Right cardiac atrium (tissue), 5 donors: ENCODE results near the gene MSL3B.
A peak's percentile ranks its signal among the peaks of the same experiment; 100 is the strongest.
"Not testable (repeated sequence)": the region's sequence is repeated elsewhere in the genome, so short reads cannot be mapped to it uniquely, and the experiment has no call there.

Experiments used
- ATAC-seq, 2 donors: fragments of 200-7000 bp; cut with Tn5 transposase; one replicate each; pipeline versions ENCODE4 v1.8.0 to v1.9.1; 2020; ENCODE audit warnings: moderate library complexity in 2 of 2, mild to moderate bottlenecking in 1 of 2
- DNase-seq, 3 donors: peaks; one replicate each; pipeline ENCODE4 v3.0.0-alpha.2; 2020
- H3K27ac ChIP-seq: one replicate; pipeline ENCODE4 v1.5.1; 2013; ENCODE audit warnings: mild to moderate bottlenecking, low read length, control low read depth, moderate library complexity
- H3K27me3 ChIP-seq: one replicate; pipeline ENCODE4 v1.6.1; 2013; ENCODE audit not compliant: control insufficient read depth, insufficient read depth
- H3K4me1 ChIP-seq: one replicate; pipeline ENCODE4 v1.6.1; 2013; ENCODE audit warnings: low read length; ENCODE audit not compliant: control insufficient read depth, insufficient read depth
- H3K4me3 ChIP-seq: one replicate; pipeline ENCODE4 v1.5.1; 2013; ENCODE audit warnings: low read length, control low read depth
- H3K9me3 ChIP-seq: one replicate; pipeline ENCODE4 v1.6.1; 2013; ENCODE audit warnings: low read length; ENCODE audit not compliant: control insufficient read depth
- WGBS: extraction: QIAGEN DNeasy Blood & Tissue Kit; methylation state at CpG from one replicate; pipeline ENCODE4 v1.1.7; 2013; 5-methylcytosine and 5-hydroxymethylcytosine counted together
- intact Hi-C, 4 donors: fragments of 100-400 bp; cut with DNase I; formaldehyde crosslinking; loops; one replicate each; pipeline versions ENCODE4 v1.11.0 to v1.14.0; 2022 to 2023
- donor health status: healthy with polysubstance abuse.
- donor health status: DM: no; HTN: yes; CAD: no.
- donor health status: DM: no; HTN: no; CAD: no.
- donor health status: DM: no; HTN: yes; CAD: no; lungs with severe emphysema.
- donor health status: DM: yes; HTN: yes; CAD: no.

Gene MSL3B

DNA sequence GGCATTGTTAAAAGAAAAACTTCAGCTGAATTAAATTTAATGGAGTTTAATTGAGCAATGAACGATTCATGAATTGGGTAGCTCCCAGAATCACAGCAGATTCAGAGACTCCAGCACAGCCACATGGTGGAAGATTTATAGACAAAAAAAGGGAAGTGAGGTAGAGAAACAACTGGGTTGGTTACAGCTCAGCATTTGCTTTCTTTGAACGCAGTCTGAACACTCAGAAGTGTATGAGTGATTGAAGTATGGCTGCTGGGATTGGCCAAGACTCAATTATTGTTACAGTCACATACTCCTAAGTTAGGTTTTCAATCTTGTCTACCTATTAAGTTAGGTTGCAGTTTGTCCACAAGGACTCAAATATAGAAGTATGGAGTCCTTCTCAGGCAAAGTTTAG lies 3.9 kb upstream of the MSL3B start:
- intact Hi-C loops, H3K4me3 ChIP-seq, H3K4me1 ChIP-seq, H3K27ac ChIP-seq, H3K9me3 ChIP-seq, ATAC-seq, DNase-seq, H3K27me3 ChIP-seq: not testable (repeated sequence)
- 42% methylated on average over 2 of the region's 2 CpGs for WGBS

DNA sequence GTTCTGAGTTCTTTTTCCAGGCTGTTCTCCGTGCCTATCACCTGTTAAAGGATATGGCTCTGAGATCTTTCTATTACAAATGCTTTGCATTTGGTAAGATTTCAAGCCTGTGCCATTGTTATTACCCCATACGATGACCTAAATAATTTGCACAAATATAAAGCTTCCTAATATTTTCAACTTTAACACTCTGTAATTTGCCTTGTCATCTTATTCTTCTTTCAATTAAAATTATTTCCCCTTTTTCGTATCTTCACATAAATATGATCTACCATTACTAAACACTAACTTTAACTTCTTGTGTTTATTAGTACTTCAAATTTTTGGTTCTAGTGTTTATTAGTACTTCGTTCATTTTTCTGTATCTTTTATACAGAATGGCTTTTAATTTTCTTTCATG lies 3.2 kb upstream of the MSL3B start:
- WGBS, result 60% methylated on average over 4 of the region's 4 CpGs
- no peaks in the 10 kb centered on the region for H3K4me1 ChIP-seq
- intact Hi-C loops, result no loop called here
- no peak overlapping the region for H3K4me3 ChIP-seq
- DNase-seq, result no peak
- H3K27me3 ChIP-seq, result no peaks in the 10 kb centered on the region
- H3K27ac ChIP-seq, result no peak overlapping the region
- ATAC-seq, result no peak
- H3K9me3 ChIP-seq, result no peaks in the 10 kb centered on the region

DNA sequence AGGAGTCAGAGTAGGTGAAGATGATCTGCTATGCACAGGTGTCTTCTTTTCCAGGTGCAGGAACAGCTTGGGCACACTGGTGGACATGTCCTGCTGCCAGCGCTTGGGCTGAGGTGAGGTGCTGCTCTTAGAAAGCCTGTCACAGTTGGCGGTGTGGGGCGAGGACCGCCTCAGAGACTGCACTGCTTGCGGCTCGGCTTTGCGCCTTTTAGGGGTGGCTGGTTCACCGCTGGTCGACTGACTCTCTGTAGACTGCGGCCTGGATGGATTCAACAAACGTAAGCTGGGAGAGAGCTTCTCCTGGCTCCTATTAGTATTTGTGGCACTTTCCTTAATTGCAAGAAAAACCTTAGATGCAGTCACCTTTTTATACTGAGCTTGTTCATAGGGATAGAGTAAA lies 1.7 kb downstream of the MSL3B start:
- no peaks in the 10 kb centered on the region for H3K9me3 ChIP-seq
- 98% methylated on average over 11 of the region's 11 CpGs for WGBS
- DNase-seq (peak in 1 of 3 donors; percentile 40), ATAC-seq (no peak)
- no peaks in the 10 kb centered on the region for H3K27me3 ChIP-seq
- no peak overlapping the region for H3K4me3 ChIP-seq
- H3K27ac ChIP-seq, result no peak overlapping the region
- intact Hi-C loops, result no loop called here
- H3K4me1 ChIP-seq, result no peaks in the 10 kb centered on the region

DNA sequence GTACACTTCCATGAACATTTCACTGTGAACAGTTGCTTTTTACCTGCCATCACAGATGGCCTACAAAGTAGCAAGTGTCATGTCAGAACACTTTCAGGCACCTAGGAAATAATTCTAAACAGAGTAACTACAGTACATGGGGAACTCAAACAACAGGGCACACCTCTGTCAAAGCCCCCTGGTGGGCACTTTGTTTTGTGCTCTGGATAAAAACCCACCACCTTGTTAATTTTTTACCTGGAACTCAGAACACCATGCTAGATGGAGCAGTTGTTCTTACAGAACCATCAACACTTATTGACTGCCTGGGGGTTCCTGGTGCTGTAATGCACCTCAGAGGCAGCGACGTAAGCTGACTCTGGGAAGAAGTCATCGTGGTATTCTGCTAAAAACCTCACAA lies 2.3 kb downstream of the MSL3B start:
- DNase-seq (no peak), ATAC-seq (no peak)
- intact Hi-C loops, result no loop called here
- H3K27me3 ChIP-seq, result no peaks in the 10 kb centered on the region
- WGBS, result 97% methylated on average over 3 of the region's 3 CpGs
- no peak overlapping the region for H3K4me3 ChIP-seq
- H3K27ac ChIP-seq, result no peak overlapping the region
- H3K4me1 ChIP-seq, result no peaks in the 10 kb centered on the region
- no peaks in the 10 kb centered on the region for H3K9me3 ChIP-seq

DNA sequence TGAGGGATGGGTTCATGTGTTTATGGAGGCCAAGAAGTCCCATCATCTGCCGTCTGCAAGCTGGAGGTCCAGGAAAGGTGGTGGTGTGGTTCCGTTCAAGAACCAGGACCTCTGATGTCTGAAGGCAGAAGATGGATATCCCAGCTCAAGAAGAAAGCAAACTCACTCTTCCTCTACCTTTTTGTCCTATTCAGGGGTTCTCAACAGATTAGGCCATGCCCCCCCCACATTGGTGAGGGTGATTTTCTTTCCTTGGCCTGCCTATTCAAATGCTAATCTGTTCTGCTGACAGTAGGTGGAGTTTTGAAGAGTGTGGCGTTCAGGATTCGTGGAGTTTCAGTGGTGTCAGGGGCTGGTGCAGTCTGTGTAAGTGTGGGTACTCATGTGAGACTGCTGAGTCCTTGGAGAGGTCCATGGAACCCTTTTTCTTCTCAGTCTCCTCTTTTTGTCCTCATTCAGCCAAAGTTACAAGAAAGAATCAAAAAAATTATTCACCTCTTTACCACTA lies 5.9 kb downstream of the MSL3B start:
- DNase-seq (no peak), ATAC-seq (no peak)
- Histone ChIP-seq H3K4me3 (no peak overlapping the region), H3K4me1 (no peaks in the 10 kb centered on the region), H3K27me3 (no peaks in the 10 kb centered on the region), H3K9me3 (no peaks in the 10 kb centered on the region), H3K27ac (no peak overlapping the region)
- 69% methylated on average over 4 of the region's 4 CpGs for WGBS
- intact Hi-C loops, result no loop called here

DNA sequence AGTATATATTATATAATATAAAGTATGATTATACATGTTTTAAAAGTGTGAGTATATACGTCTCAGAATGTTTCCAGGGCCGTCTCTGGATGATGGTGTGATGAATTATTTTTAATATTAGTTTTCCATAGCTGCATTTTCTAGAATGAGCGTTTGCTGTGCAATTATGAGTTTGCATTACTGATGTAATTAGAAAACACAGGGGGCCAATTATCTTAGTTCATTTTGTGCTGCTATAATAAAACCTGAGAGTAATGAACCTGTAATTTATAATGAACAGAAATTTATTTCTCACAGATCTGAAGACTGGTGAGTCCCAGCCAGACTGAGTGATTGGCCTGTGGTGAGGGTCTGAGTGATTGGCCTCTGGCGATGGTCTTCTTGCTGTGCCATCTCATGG lies 9.9 kb downstream of the MSL3B start:
- no peaks in the 10 kb centered on the region for H3K27me3 ChIP-seq
- intact Hi-C loops, result no loop called here
- H3K4me1 ChIP-seq, result no peaks in the 10 kb centered on the region
- H3K4me3 ChIP-seq, result no peak overlapping the region
- no peak for DNase-seq
- WGBS, result 86% methylated on average over 4 of the region's 4 CpGs
- no peak overlapping the region for H3K27ac ChIP-seq
- no peaks in the 10 kb centered on the region for H3K9me3 ChIP-seq
- ATAC-seq, result no peak

DNA sequence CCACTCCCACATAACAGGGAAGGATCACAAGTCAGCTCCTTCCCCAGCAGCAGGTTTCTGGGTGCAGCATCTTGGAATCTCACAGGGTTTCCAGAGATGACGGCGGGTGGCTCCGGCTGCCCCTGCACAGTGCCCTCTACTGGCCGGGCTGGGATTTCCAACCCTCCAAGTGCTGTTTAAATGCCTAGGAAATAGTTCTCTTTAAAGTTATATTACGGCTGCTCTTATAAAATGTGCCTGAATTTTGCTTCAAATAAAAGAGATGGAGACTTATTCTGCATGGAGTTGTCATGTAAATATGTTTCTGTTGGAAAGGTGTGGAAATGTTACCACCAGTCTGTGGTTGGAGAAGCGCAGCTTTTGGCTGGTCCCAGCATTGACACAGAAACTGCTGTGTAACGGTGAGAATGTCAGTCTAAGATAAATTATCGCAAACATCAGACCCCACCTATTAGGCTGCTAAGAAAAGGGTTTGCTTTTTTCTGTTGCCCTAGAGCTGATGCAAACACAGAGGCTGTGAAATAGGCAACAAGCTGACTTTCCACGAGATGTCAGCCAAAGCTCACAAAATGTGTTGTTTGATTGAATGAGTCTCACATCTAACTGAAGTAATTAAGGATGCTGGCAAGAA lies 10.6 kb downstream of the MSL3B start:
- no peak for ATAC-seq
- 44% methylated on average over 9 of the region's 9 CpGs for WGBS

DNA sequence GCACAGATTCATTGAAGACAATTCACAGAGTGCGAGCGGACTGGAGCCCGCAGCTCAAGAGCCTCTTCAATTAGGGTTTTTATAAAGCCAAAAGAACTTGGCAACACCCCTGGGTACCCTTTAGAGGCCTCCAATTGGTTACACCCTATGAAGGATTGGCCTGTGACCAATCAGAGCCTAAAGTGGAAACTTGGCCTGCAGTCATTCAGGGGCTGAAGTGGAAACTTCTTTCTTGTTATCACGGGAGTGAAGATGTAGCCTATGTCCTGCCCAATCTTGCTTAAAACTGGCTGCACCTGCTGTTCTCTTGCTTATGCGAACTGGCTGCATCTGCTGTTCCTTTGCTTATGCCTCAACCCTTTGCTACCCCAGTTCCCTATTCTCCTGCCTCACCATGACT lies 12.0 kb downstream of the MSL3B start:
- Histone ChIP-seq H3K9me3 (no peaks in the 10 kb centered on the region), H3K27ac (no peak overlapping the region), H3K4me3 (no peak overlapping the region), H3K4me1 (no peaks in the 10 kb centered on the region), H3K27me3 (no peaks in the 10 kb centered on the region)
- intact Hi-C loops, result no loop called here
- no peak for ATAC-seq
- 94% methylated on average over 5 of the region's 5 CpGs for WGBS
- DNase-seq, result no peak

More for the DNA sequence above, 10.6 kb downstream of the MSL3B start:
- peak in 1 of 3 donors; percentile 47 for DNase-seq
- no peak overlapping the region for H3K27ac ChIP-seq
- H3K4me3 ChIP-seq, result no peak overlapping the region
- no peaks in the 10 kb centered on the region for H3K27me3 ChIP-seq
- no peaks in the 10 kb centered on the region for H3K9me3 ChIP-seq
- intact Hi-C loops, result no loop called here
- no peaks in the 10 kb centered on the region for H3K4me1 ChIP-seq

DNA sequence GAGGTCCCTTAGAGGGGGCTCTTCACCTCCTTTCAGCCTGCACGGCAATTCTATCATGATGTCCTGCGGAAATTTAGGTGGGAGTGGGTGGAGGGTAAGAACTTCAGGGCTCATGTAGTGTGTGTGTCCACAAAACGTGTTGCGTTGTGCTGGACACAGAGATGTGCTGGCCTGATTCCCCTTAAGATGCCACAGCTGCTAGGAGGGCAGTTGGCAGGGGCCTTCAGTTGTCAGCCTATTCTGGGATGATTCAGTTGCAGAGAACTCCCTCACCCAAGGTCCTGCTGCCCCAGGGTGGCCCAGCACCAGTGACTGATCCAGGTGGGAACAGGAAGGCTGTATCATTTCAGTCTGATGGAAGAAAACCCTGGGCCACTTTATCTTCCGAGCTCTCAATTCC lies 12.8 kb downstream of the MSL3B start:
- ATAC-seq (no peak), DNase-seq (no peak)
- H3K9me3 ChIP-seq, result no peaks in the 10 kb centered on the region
- no peaks in the 10 kb centered on the region for H3K4me1 ChIP-seq
- H3K27ac ChIP-seq, result no peak overlapping the region
- WGBS, result 86% methylated on average over 5 of the region's 5 CpGs
- no peaks in the 10 kb centered on the region for H3K27me3 ChIP-seq
- intact Hi-C loops, result no loop called here
- H3K4me3 ChIP-seq, result no peak overlapping the region

DNA sequence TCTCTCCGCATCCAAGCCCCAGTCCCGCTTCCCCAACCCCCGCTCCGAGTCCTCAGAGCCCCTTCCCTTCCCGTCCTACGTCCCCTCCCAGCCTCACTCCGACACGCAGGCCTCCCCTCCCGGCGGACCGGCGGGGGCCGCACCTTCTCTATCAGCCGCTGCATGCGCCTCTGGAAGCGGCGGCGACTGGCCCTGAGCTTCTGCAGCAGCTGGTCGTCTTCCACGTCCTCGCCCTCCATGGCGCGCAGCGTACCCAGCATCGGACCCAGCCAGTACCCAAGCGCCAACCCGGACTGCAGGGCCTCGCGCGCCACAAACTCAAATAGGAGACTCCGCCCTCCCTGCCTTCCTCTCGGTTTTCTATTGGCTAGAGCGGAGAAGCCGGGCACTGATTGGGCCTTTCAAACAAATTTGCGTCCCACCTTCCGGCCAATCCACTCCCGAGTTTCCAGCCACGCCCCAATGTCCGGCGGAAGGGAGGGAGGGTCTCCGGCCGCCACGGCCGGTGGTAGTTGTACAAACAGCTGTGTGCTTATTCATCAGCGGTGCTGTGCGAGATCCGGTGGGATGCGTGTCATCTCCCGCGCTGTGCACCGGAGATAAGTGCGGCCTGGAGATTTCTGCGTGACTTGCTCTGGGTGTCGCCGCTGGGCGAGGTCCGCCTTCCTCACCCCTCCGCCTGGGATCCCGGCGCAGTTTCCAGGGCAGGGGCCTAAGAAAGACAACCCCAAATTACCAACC lies 13.8 kb downstream of the MSL3B start, which contains the start of gene HJURP:
Gene HJURP, minus strand, starts transcription at position 295 of the 741 bp plus-strand sequence. Its CDS starts 35 bp downstream, at position 260.
- no peaks in the 10 kb centered on the region for H3K27me3 ChIP-seq
- intact Hi-C loops, result no loop called here
- peak within 1 kb of the TSS; percentile 63 for H3K4me3 ChIP-seq
- no peaks in the 10 kb centered on the region for H3K9me3 ChIP-seq
- peak; percentile 91 to 95 (median 95) for DNase-seq
- H3K4me1 ChIP-seq, result no peaks in the 10 kb centered on the region
- under 1% methylated on average over 60 of the region's 60 CpGs for WGBS
- peak; percentile 99 to 100 for ATAC-seq
- H3K27ac ChIP-seq, result no peak within 1 kb of the TSS

DNA sequence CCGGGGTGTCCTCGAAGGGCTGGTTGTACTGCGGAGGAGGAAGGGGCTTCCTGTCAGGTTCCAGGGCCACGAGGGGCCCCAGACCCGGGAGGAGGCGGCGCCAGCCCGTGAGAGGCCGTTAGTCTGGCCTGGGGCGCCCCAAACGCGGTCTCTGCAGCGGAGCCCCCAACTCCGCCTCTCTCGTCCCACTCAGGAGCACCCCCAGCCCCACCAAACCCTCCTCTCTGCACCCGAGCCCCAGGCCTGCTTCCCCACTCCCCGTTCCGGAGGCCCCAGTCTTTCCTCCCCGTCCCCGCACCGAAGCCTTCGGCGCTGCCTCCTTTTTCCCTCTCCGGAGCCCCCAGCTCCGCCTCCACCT lies 14.3 kb downstream of the MSL3B start:
- WGBS, result under 1% methylated on average over 25 of the region's 25 CpGs
- H3K4me1 ChIP-seq, result no peaks in the 10 kb centered on the region
- H3K9me3 ChIP-seq, result no peaks in the 10 kb centered on the region
- H3K4me3 ChIP-seq, result peak overlapping the region; percentile 63
- no peak overlapping the region for H3K27ac ChIP-seq
- ATAC-seq, result peak; percentile 6 to 18
- H3K27me3 ChIP-seq, result no peaks in the 10 kb centered on the region
- no peak for DNase-seq
- intact Hi-C loops, result no loop called here
